Measurements from ENCODE around the gene KCNT1.

The KCNT1 gene

DNA sequence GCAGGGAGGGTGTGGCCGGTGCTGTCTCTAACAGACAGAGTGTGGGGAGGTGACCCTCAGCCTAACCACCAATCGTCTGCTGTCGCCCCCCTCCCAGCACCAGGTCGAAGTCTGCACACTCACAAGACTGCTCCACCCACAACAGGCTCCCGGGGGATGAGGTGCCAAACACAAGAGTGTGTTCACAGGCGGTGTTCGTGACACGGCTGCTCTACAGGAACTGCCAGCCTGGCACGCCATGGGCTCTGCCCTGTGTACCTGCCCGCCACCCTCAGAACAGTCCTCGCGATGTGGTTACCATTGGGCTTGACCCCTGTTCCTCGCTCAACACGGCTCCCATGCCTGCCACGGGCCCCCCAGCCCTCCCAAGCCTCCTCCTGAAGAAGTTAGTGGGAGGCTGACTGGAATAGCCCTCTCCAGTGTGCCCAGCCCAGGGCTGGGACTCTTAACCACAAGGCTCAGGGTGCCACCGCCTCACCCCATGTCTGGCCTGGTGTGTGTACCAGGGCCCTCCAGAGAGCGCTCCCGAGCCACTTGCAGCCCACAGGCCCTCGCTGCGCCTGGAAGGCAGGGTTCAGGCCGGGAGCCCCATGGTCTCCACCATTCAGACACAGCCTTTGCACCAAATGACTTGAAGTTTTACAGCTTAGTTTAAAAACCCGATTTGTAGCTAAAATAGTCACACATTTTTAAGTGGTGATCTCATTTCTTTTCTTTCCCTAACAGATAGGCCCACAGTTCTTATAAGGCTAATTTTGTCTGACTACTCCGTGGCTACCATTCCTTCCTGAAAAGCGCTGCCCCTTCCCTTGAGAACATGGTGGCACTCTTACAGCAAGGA lies 102.8 kb downstream of the KCNT1 start:
- DNase-seq = no peak

DNA sequence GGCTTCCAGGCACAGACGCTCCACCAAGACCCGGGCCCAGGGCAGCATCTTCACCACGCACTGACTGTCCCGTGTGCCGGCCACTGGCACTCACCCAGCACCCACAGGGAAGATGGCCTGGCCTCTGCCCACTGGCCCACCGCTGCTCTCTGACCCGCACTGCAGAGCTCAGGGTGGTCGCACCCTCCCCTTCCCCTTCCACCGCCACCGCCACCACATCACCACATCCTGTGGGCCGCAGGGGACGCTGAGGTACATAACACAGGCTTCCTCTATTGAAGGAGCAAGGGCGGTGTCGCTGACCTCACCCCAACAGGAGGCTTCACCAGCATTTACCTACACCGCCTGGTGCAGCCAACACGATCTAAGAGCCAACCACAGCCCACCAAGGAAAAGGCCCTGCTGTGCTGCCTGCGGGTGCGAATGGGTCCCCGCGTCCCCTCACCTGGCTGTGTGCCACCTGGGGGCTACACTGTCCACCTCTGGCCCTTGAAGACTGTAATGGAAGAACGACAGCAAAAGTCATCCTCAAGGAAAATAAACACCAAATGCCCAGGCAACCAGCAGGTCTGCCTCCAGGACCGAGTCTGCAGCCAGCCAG lies 103.5 kb downstream of the KCNT1 start:
- no peak for DNase-seq

- DNase-seq = no peak
These were observed 107.2 kb downstream of the KCNT1 start for GRCh38 chr9:135809166-135809565.

- DNase-seq = no peak
These were observed 109.0 kb downstream of the KCNT1 start for GRCh38 chr9:135810806-135811575.

- DNase-seq = no peak
These were observed 109.8 kb downstream of the KCNT1 start for GRCh38 chr9:135811801-135812200.

DNA sequence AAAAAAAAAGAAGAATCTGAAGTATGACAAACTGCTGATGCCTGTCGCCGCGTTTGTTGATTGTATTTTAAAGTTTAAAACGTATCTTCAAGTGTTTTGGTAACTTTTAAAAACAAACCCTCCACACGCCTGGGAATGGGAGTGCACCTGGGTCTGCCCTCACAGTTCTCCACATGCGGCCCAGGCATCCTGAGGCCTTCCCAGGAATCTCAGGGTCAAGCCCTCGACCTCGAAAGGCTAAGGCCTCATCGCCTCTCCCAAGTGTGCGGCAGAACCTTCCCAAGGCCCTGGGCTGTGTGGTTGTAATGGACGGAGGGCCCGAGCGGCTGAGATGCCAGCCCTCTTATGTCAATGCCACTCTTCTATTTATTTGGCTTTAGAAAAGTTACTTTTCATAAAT lies 111.0 kb downstream of the KCNT1 start:
- no peak for DNase-seq

DNA sequence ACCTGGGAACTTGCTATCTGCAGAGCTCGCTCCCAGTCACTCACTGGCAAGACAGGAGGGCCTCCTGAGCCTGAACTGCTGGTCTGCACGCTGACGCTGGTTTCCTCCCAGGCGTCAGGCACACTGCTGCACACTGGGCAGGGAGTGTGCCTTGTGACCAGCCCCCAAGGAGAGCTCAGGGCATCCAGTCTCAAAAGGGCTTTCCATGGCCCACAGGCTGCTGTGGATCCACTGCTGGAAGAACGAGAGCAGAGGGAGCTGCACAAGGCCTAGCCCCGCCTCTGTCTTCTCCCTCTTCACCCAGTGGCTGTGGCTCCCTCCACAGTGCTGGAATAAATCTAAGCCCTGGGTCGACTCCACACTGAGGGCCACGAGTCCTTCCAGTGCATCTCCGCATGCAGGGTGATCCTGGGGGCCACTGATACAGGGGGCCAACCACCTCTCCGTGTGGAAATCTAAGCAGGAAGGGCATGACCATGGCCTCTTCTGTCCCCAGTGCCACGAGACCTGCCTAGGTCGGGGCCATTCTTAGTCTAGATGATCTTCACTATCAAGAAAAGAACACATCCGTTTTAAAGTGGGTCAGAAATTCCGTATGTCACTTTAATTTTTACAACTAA lies 111.8 kb downstream of the KCNT1 start:
- no peak for DNase-seq

DNA sequence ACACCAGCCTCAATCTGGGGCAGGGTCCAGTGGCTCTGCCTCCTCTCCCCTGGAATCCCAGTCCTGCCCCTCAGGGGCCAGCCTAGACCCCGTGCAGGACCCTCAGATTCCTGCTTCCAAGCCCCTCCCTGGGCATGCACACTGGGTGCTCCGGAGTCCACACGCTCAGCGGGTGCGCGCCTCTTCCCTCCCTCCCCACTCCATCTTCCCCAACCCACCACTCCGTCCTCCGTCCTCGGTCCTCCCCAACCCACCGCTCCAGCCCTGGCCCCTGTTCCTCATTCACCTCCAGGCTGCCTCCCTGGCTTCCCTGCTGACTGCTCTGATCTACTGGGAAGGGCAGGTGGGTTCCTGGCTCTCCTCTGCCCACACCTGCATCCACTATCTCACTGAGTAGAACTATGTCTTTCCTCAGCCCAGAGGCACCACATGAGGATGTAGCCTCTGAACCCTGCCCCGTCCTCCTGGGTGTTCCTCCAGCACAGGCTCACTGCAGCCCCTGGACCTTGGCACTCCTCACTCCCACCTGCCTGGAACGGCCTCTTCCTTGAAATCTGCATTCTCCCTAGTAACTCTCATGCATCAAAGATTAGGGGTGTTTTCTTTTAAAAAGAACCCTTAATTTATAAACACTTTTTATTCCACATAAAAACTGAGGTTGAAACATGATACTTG lies 112.6 kb downstream of the KCNT1 start:
- DNase-seq = no peak

DNA sequence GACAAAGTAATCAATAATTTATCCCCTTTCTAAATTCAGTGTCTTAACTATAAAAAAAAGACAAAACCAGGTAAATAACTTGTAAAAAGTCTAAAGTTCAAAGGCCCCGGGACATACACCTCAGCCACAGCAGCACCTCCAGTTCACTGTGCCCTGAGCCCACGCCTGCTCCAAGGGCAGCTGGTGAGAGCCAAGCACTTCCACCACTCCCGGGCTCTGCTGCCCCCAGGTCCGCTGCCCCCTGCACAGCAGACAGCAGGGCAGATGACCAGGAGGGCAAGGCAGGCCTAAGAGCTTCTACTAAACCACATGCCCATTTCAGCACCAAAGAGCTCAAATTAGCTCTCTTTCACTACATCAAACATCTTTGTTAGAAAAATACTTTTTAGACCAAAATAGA lies 113.4 kb downstream of the KCNT1 start:
- DNase-seq = no peak

- DNase-seq = no peak
These were observed 114.1 kb downstream of the KCNT1 start for GRCh38 chr9:135815830-135816650.

GRCh38 chr9:135816651-135816970 lies 114.6 kb downstream of the KCNT1 start:
- DNase-seq = no peak

DNA sequence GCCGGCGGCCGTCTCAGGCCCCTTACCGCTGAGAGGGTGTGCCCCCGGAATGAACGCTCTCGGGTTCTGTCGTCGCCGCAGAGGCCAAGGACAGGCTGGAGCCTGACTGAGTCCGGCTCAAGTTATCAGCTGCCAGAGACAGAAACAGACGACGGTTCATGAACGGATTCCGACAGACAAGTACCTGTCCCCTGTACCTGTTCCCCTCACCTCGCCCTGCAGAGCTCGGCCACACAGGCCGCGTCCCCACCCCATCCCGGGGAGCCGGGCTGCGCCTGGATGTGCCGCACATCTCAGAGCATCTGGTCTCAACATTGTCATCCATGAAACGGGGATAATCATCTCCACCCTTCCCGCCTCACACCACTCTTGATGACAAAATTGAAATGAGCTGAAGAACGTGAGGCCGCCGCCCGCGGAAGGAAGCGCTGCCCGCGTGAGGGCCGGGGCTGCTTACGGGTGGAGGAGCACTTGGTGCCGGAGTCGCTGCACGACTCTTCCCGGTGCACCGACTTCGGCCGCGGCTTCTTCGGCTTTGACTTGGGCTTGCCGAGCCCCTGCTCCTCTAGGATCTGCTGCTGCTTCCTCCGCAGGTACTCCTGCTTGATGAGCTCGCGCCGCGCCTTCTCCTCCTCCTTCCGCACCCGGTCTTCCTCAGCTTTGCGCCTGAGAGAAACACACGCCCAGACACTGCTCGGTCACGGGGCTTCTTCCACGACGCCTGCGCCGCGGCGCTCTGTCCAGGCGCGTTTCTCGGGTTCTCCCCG lies 116.1 kb downstream of the KCNT1 start:
- no peak for DNase-seq

- DNase-seq = no peak
These were observed 116.9 kb downstream of the KCNT1 start for GRCh38 chr9:135818718-135819475.

GRCh38 chr9:135819905-135820304 lies 117.9 kb downstream of the KCNT1 start:
- DNase-seq = no peak

- no peak for DNase-seq
These were observed 118.7 kb downstream of the KCNT1 start for GRCh38 chr9:135820661-135821060.

DNA sequence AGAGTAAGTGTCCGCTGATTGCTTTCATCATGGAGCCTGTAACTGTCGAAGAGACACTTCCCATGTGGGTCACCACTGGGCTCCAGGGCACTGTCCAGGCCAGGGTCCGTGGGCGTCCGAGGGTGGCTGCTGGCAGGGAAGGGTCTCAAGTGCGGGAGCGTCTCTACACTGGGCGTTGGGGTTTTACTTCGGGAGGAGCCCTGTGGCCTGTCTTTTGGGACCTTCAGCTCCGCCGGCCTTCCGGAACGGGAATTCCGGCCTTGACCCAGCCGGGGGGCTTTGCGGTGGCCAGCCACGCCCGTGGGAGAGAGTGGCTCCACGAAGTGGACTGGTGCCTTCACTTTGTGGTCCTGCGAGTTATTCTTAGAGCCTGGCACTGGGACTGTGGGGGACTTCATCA lies 119.1 kb downstream of the KCNT1 start:
- no peak for DNase-seq

- no peak for DNase-seq
These were observed 119.9 kb downstream of the KCNT1 start for GRCh38 chr9:135821733-135822373.

- DNase-seq = no peak
These were observed 120.4 kb downstream of the KCNT1 start for GRCh38 chr9:135822374-135822755.

- no peak for DNase-seq
These were observed 121.1 kb downstream of the KCNT1 start for GRCh38 chr9:135823036-135823435.
